ENCODE measurements around the gene SASH1.

The SASH1 gene

GRCh38 chr6:148459238-148459637 is 116.6 kb downstream of the SASH1 start:
- no peak for ATAC-seq
- no peak for DNase-seq

- ATAC-seq = no peak
- no peak for DNase-seq
Observed at GRCh38 chr6:148460876-148461646, 118.4 kb downstream of the SASH1 start.

- ATAC-seq = no peak
- no peak for DNase-seq
Observed at GRCh38 chr6:148461986-148462577, 119.4 kb downstream of the SASH1 start.

- DNase-seq (no peak), ATAC-seq (no peak)
Observed at GRCh38 chr6:148463671-148464070, 121.0 kb downstream of the SASH1 start.

GRCh38 chr6:148464319-148465010 is 121.8 kb downstream of the SASH1 start:
- ATAC-seq (no peak), DNase-seq (peak; percentile 66)

- ATAC-seq (no peak), DNase-seq (no peak)
Observed at GRCh38 chr6:148465011-148465335, 122.3 kb downstream of the SASH1 start.

GRCh38 chr6:148465670-148466069 is 123.0 kb downstream of the SASH1 start:
- ATAC-seq (no peak), DNase-seq (no peak)

GRCh38 chr6:148466158-148466557 is 123.5 kb downstream of the SASH1 start:
- ATAC-seq (no peak), DNase-seq (no peak)

- ATAC-seq = no peak
- no peak for DNase-seq
Observed at GRCh38 chr6:148467926-148468325, 125.3 kb downstream of the SASH1 start.

- DNase-seq (no peak), ATAC-seq (no peak)
Observed at GRCh38 chr6:148470156-148470555, 127.5 kb downstream of the SASH1 start.

- no peak for ATAC-seq
Observed at GRCh38 chr6:148470606-148471465, 128.2 kb downstream of the SASH1 start.

GRCh38 chr6:148471624-148472159 is 129.1 kb downstream of the SASH1 start:
- ATAC-seq = no peak
- no peak for DNase-seq

More at GRCh38 chr6:148470606-148471465, 128.2 kb downstream of the SASH1 start:
- no peak for DNase-seq

- DNase-seq (no peak), ATAC-seq (no peak)
Observed at GRCh38 chr6:148472171-148473105, 129.8 kb downstream of the SASH1 start.

- DNase-seq (no peak), ATAC-seq (no peak)
Observed at GRCh38 chr6:148479497-148479896, 136.9 kb downstream of the SASH1 start.

- DNase-seq (no peak), ATAC-seq (no peak)
Observed at GRCh38 chr6:148487461-148487860, 144.8 kb downstream of the SASH1 start.

- no peak for DNase-seq
- no peak for ATAC-seq
Observed at GRCh38 chr6:148491638-148492251, 149.1 kb downstream of the SASH1 start.

- DNase-seq (no peak), ATAC-seq (no peak)
Observed at GRCh38 chr6:148492654-148493290, 150.1 kb downstream of the SASH1 start.

- no peak for ATAC-seq
Observed at GRCh38 chr6:148493424-148493823, 150.8 kb downstream of the SASH1 start.

GRCh38 chr6:148494226-148494625 is 151.6 kb downstream of the SASH1 start:
- no peak for ATAC-seq
- DNase-seq = no peak

More at GRCh38 chr6:148493424-148493823, 150.8 kb downstream of the SASH1 start:
- no peak for DNase-seq

- ATAC-seq (no peak), DNase-seq (no peak)
Observed at GRCh38 chr6:148495029-148495428, 152.4 kb downstream of the SASH1 start.

All from stimulated activated naive CD8-positive, alpha-beta T cell treated with anti-CD3 and anti-CD28 coated beads, Interleukin-15, Interleukin-2, amounts not matched to agents 100 U/mL and 50 U/mL, for 24 hours (primary cell).